GM12872 (cell line): ENCODE data around the gene RASL10B.

ENCODE experiments used
- TF ChIP-seq, protein P1 (sequence below): IDR thresholded peaks from 3 replicates; pipeline ENCODE4 v1.5.1; 2011; ENCODE audit warnings: low read depth, mild to moderate bottlenecking, low read length, moderate library complexity; ENCODE audit not compliant: insufficient read depth

Gene RASL10B

DNA sequence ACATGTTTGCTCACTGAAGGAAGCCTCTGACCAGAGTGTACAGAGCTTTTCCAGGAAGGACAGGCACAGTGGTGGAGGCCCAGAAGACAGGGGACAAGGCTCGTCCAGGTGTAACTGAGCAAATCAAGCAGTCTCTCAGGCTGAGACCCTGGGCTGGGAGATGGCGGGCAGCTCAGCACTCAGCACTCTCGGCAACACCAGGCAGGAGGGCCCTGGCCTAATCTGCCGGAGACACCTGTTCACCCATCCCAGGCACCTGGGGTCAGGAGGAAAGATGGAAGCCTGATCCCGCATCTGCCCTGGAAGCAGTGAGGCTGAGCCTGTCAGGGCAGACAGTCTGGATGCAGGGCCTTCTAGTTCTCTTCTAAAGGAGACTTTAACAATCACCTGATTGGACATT is 4.8 kb downstream of the RASL10B start:
- TF ChIP-seq, protein P1, sequence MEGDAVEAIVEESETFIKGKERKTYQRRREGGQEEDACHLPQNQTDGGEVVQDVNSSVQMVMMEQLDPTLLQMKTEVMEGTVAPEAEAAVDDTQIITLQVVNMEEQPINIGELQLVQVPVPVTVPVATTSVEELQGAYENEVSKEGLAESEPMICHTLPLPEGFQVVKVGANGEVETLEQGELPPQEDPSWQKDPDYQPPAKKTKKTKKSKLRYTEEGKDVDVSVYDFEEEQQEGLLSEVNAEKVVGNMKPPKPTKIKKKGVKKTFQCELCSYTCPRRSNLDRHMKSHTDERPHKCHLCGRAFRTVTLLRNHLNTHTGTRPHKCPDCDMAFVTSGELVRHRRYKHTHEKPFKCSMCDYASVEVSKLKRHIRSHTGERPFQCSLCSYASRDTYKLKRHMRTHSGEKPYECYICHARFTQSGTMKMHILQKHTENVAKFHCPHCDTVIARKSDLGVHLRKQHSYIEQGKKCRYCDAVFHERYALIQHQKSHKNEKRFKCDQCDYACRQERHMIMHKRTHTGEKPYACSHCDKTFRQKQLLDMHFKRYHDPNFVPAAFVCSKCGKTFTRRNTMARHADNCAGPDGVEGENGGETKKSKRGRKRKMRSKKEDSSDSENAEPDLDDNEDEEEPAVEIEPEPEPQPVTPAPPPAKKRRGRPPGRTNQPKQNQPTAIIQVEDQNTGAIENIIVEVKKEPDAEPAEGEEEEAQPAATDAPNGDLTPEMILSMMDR, result no peak

DNA sequence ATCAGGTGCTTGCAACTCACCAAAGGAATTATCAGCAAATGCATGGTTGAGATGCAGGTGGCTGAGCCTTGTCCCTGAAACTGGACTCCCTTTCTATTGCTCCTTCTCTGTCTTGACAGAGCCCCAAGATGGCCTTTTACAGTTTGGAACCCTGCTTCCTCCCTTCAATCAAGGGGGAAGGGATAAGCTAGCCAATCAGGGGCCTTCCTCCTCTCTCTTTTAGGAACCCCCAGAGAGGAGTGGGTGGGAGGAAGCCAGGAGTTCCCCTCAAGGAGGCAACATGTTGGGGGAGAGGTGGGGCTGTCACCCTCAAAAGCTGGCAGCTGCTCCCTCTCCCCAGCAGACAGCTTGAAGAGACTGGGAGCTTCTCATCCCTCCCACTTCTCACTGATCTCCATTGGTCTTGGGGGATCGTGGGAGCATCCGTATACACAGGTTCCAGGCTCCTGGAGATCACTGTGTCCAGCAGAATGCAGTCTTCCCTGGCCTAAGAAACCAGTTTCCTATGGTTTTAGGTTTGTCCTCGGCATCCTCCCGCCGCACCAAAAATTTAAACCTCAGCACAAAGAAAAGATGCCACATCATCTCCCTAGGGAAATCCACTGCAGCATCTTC is 7.2 kb downstream of the RASL10B start:
- TF ChIP-seq, protein P1, result no peak

DNA sequence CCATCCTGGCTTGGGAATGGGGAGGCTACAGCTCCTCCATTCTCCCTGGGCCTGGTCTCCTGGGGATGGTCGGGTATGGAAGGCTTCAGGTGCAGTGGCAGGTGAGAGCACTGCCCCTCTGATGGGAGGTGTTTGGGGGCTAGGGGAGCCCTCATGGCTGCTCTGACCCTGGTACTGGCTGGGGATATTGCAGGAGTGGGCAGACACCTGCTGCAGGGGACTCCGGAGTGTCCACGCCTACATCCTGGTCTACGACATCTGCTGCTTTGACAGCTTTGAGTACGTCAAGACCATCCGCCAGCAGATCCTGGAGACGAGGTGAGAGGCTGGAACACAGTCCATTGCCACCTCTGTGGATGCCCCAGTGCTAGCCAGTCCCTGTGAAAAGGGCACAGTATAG is 8.8 kb downstream of the RASL10B start:
- TF ChIP-seq, protein P1, result no peak

DNA sequence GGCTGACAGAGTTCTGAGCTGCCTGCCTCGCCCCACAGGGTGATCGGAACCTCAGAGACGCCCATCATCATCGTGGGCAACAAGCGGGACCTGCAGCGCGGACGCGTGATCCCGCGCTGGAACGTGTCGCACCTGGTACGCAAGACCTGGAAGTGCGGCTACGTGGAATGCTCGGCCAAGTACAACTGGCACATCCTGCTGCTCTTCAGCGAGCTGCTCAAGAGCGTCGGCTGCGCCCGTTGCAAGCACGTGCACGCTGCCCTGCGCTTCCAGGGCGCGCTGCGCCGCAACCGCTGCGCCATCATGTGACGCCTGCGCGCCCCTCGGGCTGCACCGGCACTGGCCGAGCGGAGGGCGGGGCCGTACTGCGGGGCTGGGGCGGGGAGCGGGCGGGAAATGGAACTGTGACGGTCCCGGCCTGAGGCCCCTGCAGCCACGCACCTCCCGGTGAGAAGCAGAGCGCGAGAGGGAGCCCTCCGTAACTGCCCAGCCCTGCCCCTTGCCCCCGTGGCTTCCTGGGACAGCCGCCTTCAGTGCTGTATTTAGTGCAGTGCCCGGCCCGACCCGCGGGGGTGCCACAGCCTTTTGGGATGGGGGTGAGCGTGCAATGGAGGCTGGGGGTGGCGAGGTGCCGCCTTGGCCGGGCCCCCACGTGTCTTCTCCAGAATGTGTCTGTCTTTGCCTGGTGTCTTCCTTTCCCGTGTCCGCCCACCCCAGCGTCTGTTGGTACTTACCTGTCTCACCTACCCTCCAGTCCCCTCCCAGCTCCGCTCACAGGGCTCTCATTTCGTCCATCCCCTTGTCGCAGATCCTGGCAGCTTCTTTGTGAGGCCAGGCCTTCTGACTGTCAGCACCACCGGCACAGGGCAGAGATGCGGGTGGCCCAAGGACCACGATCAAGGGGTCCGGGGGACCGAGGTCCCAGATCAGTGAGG is 9.8 kb downstream of the RASL10B start:
- TF ChIP-seq, protein P1, result no peak

DNA sequence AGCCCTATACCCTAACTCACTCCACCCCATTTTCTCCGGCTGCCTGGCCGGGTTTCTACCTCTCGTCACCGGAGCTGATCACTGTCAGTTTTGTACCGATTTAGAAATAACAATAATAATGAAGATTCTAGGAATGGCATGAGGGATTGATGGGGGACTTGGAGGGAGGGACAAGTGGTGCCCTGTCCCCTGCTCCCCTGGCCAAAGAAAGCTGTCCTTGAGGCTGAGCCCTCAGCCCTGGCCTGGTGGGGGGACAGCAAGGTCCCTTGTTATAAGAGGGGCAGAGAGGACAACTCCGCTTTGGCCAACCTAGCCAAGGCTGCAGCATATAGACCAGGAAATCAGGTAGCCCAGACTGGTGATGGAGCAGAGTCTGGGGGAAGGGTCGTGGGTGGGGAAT is 11.1 kb downstream of the RASL10B start:
- TF ChIP-seq, protein P1, result no peak

DNA sequence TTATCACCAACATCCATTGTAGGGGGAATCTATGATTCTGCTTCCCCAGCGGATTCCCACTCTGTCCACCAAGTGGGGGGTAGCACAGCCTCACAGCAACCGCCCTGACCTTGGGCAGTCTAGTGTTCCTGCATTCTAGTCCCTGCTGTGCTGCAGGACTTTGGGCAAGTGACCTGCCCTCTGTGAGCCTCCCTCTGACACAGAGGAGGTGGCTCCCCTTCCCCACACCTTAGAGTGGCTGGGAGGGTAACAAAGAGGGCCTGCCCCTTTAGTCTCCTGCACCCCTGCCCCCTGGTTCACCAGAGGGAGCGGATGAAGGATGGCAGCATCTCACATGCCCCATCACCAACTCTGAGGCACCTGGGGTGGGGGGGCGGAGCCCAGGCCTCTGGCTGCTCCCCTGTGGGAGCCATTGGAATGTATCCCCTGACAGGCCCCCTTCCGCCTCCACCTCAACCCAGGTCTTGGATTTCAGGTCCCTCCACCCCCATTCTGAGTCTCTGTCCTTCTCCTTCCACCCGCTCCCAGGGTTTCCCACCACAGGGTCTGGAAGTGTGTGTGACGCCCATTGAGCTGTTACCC is 11.5 kb downstream of the RASL10B start:
- TF ChIP-seq, protein P1, result no peak

DNA sequence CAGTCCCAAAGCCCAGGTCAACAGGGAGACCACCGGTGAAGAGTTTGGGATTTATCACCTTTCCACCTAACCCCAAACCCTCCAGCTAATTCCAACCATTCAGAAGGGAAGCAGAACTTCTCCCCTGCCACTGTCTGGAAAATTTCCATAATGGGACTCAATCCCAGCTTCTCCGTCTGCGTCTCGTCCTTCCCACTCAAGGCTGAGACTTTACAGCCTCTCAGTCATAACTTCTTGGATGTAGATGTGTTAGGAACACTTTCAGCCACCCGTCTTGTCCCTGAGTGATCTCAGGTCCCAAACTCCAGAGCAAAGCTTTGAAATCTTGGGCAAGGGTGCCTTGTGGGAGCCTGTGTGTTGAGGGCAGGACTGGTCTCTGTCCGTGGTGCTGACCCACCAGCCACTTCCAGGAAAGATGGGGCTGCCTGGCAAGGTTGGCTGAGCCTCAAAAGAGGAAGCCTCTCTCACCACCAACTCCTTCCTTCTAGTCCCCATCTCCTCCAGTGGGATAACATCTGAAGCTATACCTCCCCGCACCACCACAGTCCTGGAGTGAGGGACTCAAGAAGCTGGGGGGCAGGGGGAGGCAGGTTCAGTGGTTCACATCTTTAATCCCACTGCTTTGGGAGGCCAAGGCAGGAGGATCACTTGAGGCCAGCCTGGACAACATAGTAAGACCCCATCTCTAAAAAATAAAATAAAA is 12.3 kb downstream of the RASL10B start:
- TF ChIP-seq, protein P1, result no peak
